ENCODE data around the gene LAIR2.
"Not testable (repeated sequence)": the region's sequence is repeated elsewhere in the genome, so short reads cannot be mapped to it uniquely, and the experiment has no call there.

The LAIR2 gene

GRCh38 chr19:54464630-54465425 lies 37.8 kb upstream of the LAIR2 start:
- peak; percentile 82 for DNase-seq

- no peak for DNase-seq
These were observed 37.1 kb upstream of the LAIR2 start for GRCh38 chr19:54465426-54466109.

GRCh38 chr19:54466110-54466480 lies 36.5 kb upstream of the LAIR2 start:
- DNase-seq = not testable (repeated sequence)

GRCh38 chr19:54469496-54469934 lies 33.1 kb upstream of the LAIR2 start:
- DNase-seq = no peak

GRCh38 chr19:54470276-54470887 lies 32.2 kb upstream of the LAIR2 start:
- no peak for DNase-seq

- no peak for DNase-seq
These were observed 31.4 kb upstream of the LAIR2 start for GRCh38 chr19:54470991-54471782.

GRCh38 chr19:54473071-54473891 lies 29.4 kb upstream of the LAIR2 start, which contains the start of gene CDC42EP5:
Gene CDC42EP5 (minus strand): TSS chr19:54473296. CDS start chr19:54465547, 7,749 bp downstream.
- DNase-seq = peak; percentile 93

- DNase-seq = no peak
These were observed 28.7 kb upstream of the LAIR2 start for GRCh38 chr19:54473892-54474372.

GRCh38 chr19:54475706-54476105 lies 26.9 kb upstream of the LAIR2 start:
- DNase-seq = no peak

GRCh38 chr19:54477650-54478049 lies 25.0 kb upstream of the LAIR2 start:
- no peak for DNase-seq

GRCh38 chr19:54478677-54479266 lies 23.9 kb upstream of the LAIR2 start:
- peak; percentile 52 for DNase-seq

- DNase-seq = no peak
These were observed 22.6 kb upstream of the LAIR2 start for GRCh38 chr19:54480051-54480450.

- peak; percentile 47 for DNase-seq
These were observed 21.2 kb upstream of the LAIR2 start for GRCh38 chr19:54481326-54481930.

- DNase-seq = no peak
These were observed 19.7 kb upstream of the LAIR2 start for GRCh38 chr19:54482889-54483288.

- DNase-seq = no peak
These were observed 18.2 kb upstream of the LAIR2 start for GRCh38 chr19:54484451-54484850.

- no peak for DNase-seq
These were observed 16.8 kb upstream of the LAIR2 start for GRCh38 chr19:54485851-54486250.

GRCh38 chr19:54489341-54489740 lies 13.3 kb upstream of the LAIR2 start:
- DNase-seq = no peak

- no peak for DNase-seq
These were observed 12.9 kb upstream of the LAIR2 start for GRCh38 chr19:54489766-54490165.

GRCh38 chr19:54492568-54492967 lies 10.1 kb upstream of the LAIR2 start:
- DNase-seq = no peak

- DNase-seq = not testable (repeated sequence)
These were observed 9.6 kb upstream of the LAIR2 start for GRCh38 chr19:54493056-54493455.

Data from fibroblast of skin of abdomen (primary cell).